HuH-7.5 (cell line): ENCODE results near the gene OOEP.

ENCODE experiments used
- DNase-seq: peaks from one replicate; pipeline ENCODE4 v3.0.0; 2011; ENCODE audit warnings: low spot score

The OOEP gene

DNA sequence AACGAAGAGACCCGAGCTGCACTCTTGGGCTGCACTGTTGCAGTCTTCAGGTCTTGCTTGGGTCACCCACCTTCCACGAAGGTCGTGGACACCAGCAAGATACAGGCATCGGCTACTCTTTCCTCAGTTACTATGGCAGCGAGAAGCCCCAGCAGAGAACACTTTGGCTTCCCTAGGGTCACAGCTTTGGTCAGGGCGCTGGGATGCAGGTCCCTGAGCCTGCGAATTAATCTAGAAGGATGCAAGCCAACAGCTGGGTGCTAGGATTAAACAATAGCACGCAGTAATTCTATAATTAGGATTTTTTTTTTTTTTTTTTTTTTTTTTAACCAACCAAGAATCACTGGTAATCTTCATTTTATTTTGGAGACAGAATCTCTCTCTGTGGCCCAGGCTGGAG lies 5.1 kb downstream of the OOEP start:
- DNase-seq, result no peak

DNA sequence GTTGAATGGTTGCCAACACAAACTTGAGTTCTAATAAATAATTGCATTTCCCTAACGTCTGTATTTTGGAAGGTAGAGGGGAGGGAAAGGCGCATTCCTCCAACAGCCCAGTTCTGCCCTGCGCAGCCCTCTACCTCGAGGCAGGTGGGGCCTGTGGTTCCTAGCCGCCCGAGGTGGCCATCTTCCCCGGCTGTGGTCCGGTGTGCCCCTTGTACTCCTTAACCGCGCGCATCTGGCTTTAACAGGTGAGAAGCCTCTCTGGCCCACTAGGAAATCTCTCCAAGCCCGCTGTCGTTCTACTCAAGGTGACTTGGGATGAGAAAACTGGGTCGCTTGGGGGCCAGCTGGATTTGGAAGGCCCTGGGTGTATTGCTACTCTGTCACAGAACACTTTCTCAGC lies 5.6 kb downstream of the OOEP start:
- DNase-seq, result no peak

DNA sequence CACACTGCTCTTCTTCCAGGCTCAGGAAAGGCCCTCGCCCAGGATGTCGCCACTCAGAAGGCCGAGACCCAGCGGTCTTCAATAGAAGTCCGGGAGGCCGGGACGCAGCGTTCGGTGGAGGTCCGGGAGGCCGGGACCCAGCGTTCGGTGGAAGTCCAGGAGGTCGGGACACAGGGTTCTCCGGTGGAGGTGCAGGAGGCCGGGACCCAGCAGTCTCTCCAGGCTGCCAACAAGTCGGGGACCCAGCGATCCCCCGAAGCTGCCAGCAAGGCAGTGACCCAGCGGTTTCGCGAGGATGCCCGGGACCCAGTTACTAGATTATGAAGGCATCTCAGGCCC lies 6.2 kb downstream of the OOEP start:
- no peak for DNase-seq

DNA sequence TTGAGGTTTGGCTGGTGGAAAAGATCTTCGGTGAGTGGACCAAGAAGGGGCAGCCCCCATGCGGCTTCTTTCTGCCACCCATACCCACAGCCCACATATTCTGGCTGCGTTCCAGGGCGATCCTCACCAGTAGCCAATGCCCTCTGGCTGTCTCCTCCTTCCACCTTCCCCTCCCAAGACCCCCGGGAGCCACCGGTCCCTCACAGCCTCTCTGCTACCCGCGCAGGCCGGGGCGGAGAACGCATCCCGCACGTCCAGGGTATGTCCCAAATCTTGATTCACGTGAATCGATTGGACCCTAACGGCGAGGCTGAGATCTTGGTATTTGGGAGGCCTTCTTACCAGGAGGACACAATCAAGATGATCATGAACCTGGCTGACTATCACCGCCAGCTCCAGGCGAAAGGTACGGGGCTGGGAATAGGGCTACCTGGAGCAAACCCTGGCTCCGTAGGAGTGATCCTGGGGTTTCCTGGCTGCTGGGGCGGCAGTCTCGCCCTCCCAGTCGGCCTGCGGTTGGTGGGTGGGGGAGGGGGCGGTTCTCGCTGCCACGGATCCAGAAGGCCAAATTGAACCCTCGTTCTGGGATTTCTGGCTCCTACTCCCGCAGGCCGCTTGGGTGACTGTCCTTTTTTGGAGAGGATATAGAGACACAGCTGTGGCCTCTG lies 6.7 kb downstream of the OOEP start:
- no peak for DNase-seq

DNA sequence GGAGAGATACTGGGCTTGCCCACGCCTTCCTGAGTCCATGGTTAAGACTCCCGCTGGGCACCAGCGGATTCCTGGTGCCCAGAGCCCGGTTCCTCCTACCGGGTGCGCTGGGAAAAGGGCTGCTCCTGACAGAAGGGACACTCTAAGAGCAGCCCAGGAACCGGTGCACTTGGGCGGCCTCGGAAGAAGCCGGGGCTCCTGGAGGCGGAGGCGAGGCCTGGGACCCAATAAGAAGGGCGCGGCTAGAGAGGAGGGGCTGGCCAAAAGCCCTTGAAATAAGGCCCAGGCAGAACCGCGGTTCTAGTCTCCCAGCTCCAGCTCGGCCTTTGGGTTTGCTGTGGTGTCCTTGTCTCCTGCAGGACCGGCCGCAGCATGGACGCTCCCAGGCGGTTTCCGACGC lies 7.3 kb downstream of the OOEP start, which contains the start of gene KHDC3L:
Gene KHDC3L (plus strand): TSS at position 301 of the 400 bp plus-strand sequence. CDS start 72 bp downstream, at position 373.
- no peak for DNase-seq

DNA sequence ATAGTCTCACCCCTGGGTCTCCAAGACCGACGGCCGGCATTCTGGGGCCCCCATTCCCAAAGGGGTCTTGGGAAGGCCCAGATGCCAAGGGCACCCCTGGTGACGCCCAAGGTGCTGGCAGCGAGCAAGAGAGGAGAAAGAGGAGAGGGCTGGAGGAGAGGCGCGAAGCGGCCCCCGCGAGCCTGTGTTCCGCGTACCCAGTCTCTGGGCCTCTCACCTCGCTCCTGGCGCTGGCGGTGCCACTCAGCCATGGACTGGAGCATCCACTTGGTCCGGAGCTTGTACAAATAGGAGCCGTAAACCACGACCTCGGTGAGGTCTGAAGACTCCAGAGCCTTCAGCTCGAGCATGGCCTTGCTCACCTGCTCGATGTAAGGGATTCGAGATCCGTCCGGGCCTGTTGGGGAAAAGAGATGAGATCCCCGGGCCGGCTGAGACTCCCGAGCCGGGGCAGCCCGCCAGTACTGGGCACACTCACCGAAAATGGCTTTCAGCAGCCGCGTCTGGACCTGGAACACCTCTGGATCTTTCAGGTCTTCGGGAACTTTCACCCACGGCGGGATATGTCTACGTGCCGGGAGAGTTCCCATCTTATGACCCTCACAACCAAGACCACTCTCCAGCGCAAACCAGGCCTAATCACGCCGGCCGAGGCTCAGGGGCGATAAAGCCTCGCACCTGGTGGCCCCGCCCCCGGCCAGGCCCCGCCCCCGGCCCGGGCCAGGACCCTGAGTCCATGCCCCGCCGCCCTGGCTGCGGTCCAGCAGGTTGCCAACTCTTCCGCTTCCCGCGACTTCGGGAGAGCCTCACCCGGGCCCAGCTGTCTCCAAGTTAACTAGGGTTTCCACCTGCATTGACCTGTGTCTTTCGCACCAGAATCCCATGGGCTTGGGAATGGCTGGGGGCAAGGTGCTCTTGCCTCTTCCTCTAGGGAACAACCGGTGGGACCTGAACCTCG lies 15.8 kb downstream of the OOEP start, which contains the start of gene DPPA5:
Gene DPPA5 (minus strand): TSS at position 641 of the 958 bp plus-strand sequence. CDS start 51 bp downstream, at position 590.
- DNase-seq, result no peak

DNA sequence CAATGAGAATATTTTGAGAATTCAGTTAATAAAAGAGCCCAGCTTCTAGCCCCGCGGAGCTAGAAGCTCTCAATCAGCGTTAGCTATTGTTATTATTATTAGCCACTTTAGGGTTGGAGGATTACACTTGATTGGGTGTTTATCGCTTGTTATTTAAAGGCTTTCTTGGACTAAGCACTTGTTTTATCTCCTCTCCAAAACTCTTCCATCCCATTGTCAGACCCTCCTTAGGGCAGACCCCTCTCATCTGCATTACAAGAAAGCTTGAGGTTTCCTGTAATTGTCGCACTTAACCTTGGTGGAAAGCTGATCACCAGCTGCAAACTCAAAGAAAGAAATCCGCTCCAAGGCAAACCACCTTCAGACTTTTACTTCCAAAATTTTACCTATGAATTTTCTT lies 20.4 kb downstream of the OOEP start:
- DNase-seq, result no peak

DNA sequence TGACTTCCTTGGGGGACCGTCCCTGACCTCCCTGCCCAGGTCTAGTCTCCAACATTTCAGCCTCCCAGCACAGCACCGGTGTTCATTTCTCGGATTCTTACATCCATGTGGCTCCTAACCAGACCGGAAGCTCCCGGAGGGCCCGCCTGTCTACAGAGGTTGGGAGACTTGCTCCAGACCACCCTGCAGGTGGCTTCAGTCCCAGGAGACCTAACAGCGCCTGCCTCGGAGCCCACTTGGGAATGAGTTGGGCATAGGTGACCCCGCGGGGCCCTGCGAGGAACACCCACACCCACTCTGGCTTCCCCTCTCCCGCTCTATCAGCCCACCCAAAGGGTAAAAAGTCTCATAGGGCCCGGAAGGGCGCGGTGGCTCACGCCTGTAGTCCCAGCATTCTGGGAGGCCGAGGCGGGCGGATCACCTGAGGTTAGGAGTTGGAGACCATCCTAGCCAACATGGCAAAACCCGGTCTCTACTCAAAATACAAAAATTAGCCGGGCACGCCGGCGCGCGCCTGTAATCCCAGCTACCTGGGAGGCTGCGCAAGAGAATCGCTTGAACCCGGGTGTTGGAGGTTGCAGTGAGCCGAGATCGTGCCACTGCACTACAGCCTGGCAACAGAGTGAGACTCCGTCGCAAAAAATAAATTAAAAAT lies 21.0 kb downstream of the OOEP start:
- DNase-seq, result no peak

DNA sequence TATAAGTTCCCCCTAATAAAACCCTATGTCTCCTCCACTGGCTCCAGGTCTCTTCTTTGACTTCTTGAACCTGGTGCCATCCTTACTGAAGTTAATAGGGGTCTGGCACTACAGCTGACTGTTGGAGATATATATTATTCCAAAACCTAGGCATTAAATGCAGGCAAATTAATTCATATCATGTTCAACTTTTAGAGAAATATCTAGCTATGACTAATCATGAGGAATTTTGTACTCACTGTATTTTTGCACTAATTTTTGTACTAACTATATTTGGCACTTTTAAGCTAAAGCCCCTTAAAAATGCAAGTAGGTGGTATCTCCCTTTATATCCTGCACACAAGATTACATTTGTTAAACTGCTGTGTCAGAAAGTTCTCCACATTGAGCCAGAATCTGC lies 26.5 kb downstream of the OOEP start:
- DNase-seq, result no peak

DNA sequence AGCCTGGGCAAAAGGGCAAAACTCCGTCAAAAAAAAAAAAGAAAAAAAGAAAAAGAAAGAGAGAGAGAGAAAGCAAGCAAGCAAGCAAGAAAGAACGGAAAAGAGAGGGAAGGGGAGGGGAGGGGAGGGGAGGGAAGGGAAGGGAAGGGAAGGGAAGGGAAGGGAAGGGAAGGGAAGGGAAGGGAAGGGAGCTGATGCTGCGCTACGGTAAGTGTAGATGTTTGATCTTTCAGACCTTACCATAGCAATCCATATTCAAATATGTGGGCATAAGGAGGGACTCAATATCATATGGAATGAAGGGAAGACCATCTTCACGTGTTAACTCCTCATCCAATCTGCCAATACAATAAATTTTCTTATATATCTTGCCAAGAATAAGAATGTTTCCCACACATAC lies 27.5 kb downstream of the OOEP start:
- DNase-seq, result no peak

DNA sequence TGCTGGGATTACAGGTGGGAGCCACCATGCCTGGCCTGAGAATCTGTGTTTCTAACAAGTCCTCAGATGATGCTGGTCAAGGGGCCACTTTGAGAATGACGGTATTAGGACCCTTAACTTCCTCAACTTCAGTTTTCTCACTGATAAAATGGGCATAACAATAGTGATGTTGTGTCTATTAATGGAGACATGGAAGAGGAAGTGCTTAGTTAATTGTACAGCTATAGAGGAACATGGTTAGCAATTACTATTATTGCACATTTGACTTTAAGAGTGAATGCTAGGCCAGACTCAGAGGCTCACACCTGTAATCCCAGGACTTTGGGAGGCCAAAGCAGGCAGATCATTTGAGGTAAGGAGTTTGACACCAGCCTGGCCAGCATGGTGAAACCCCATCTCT lies 28.4 kb downstream of the OOEP start:
- DNase-seq, result no peak

DNA sequence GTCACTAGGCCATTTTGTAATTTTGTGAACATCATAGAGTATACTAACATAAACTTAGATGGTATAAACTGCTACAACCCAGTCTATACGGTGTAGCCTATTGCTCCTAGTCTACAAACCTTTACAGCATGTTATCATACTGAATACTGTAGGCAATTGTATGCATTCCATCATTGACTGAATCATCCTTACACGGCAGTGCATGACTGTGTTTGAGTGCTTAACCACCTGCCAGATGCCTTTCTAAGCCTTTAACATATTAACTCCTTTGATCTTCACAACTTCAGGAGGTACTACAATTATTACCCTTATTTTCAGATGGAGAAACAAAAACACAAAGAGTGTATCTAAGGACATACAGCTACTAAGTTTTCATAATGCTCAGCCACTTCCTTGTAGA lies 29.6 kb downstream of the OOEP start:
- DNase-seq, result no peak

DNA sequence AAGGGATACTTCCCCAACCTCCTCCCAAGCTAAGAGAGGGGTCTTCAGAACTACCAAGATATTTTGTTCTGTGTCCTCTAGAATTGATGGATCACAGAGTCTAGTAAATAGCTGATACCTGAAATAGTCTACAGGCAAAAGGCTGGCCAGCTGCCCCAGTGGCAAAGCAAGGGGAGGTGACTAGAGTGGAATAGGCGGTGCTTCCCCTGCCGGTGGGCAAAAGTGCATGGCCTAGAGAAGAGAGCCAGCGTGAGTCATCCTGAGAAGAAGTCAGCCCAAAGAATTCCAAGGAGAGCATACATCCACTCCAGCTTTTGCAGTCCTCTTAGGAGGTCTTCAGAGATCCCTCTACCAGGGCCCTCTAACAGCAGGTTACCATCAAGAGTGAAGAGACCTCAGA lies 30.4 kb downstream of the OOEP start:
- no peak for DNase-seq

DNA sequence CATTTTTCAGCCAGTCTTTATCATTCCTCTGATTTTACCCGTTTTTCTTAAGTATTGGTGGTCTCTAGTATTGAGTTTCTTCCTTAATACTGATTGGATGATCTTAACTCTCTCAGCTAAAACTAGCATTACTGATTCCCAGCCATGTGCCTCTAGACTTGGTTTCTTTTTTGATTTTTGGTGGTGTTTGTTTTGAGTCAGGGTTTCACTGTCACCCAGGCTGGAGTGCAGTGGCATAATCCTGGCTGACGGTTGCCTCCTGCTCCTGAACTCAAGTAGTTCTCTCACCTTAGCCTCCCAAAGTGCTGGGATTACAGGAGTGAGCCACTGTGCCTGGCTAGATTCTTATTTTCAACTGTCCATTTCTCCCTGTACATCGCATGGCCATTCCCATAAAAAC lies 40.5 kb downstream of the OOEP start:
- no peak for DNase-seq

DNA sequence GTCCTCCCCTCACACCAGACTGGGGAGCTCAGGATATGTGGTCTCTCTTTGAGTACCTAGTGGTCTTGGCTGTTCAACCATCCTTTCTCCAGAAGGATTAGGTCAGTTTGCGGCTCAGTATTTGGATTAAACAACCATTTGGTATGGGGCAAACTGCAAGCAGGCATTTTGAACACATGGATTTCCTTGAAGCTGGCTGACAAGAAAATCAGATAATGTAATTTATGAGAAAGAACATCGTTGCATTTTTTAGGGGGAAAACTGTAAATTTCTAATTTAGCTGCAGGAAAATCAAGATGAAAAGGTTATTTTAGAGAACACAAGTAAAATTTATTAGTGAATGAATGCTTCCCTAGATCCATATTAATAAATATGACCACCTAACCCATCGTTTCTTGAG lies 40.9 kb downstream of the OOEP start:
- DNase-seq, result no peak

DNA sequence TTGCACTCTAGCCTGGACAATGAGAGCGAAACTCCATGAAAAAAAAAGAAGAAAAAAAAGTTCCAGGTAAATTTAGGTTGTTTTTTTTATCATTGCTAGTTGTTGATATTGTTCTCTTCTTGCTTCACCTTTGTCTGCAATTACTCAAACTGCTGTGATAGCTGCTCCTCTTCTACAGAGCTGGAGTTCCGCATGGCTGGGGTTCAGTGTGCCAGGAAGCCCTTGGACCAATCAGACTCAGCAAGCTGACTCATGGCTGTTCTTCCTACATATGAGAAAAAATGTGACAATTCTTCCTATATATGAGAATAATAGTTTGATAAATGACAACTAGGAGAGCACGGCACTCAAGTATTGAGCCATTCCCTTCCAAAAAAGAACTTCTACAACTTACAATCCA lies 44.0 kb downstream of the OOEP start:
- DNase-seq, result no peak

DNA sequence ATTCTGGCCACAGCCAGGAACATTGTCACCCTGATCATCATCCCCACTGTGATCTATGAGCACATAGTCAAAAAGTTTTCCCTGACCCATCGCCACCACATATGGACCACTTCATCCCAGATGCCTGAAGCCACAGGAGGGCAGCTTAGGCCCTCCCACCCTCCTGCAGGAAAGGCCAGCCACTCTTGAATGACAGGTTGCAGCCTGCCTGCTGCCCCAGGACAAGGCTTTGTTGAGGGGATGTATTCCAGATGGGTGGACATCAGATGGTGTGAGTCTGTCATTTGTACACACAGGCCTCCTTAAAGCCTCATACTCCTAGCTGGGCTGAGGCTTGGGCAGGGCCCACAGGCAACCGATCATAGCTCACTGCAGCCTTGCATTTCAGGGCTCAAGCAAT lies 46.4 kb downstream of the OOEP start:
- DNase-seq, result no peak
